Cerebellar cortex (tissue), 1 donor: ENCODE data around the gene CTDP1.
"Not testable (repeated sequence)": the region's sequence is repeated elsewhere in the genome, so short reads cannot be mapped to it uniquely, and the experiment has no call there.

Experiments
- DNase-seq: peaks from one replicate; pipeline ENCODE4 v3.0.0-alpha.2; 2015; ENCODE audit warnings: low spot score

CTDP1 gene

GRCh38 chr18:79726721-79727120, 47.1 kb downstream of the CTDP1 start:
- DNase-seq = no peak

DNA sequence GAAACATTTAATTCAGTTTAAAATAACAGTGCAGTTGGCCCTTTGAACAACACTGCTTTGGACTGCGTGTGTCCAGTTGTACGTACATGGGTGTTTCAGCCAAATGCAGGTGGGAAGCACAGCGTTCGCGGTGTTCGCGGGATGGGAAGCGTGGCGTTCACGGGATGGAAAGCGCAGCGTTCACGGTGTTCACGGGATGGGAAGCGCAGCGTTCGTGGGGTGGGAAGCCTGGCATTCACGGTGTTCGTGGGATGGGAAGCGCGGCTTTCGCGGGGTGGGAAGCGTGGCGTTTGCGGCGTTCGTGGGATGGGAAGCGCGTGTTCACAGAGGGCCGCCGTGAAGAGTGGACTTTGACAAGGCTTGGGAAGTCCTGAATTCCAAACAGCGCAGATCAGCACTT, 47.6 kb downstream of the CTDP1 start:
- no peak for DNase-seq

DNA sequence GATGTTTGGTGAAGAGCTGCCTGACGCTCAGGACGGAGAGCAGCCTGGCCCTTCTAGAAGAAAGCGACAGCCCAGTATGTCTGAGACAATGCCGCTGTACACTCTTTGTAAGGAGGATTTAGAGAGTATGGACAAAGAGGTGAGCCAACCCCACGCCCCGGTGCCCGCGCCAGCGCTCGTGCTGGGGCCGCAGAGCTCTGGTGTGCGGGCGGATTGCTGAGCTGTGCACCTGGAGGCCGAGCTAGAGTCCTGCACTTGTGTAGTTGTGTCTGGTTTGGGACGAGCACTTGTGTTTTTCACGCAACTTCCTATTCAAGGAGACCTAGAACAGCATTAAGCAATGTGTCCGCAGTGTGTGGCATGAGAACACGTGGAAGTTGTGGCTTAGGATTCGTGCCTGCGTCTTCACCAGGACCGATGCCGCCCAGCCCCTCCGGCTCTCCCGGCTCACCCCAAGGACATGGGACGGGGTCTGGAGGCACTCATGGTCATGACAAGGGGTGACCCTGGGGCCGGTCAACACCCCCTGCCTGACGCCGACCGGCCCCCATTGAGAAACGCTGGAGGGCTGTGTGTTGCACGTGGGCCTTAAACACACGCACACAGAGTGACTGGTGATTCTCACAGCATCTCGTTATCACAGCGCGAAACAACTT, 49.5 kb downstream of the CTDP1 start:
- DNase-seq = no peak

DNA sequence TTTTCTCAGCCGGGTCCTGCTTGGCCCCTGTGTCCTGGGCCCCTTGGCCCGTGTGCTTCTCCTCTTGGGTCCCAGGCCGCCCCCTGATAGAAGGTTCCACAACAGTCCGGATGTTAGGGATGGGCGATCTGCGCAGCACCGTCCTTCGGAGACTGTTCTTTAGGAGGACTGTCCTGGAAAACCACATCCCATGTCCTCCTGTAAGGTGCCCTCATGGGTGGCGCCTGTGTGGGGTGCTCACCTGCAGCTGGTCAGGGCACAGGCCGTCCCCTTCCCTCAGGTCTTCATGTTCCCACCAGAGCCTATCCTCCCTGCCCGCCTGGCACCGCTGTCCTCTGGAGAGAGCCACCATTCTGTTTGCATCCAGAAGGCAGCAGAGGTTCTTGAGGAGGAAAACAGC, 50.0 kb downstream of the CTDP1 start:
- DNase-seq = no peak

- DNase-seq = no peak
These were observed 51.2 kb downstream of the CTDP1 start for GRCh38 chr18:79730804-79731203.

GRCh38 chr18:79731881-79732720, 52.5 kb downstream of the CTDP1 start:
- not testable (repeated sequence) for DNase-seq

DNA sequence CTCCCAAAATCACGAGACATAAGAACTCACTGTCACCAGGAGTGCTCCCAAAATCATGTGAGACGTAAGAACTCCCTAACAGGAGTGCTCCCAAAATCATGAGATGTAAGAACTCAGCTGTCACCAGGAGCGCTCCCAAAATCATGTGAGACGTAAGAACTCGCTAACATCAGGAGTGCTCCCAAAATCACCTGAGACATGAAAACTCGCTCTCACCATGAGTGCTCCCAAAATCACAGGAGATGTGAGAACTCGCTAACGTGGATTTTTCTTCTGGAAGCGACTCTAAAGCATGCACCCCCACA, 53.1 kb downstream of the CTDP1 start:
- DNase-seq = no peak

DNA sequence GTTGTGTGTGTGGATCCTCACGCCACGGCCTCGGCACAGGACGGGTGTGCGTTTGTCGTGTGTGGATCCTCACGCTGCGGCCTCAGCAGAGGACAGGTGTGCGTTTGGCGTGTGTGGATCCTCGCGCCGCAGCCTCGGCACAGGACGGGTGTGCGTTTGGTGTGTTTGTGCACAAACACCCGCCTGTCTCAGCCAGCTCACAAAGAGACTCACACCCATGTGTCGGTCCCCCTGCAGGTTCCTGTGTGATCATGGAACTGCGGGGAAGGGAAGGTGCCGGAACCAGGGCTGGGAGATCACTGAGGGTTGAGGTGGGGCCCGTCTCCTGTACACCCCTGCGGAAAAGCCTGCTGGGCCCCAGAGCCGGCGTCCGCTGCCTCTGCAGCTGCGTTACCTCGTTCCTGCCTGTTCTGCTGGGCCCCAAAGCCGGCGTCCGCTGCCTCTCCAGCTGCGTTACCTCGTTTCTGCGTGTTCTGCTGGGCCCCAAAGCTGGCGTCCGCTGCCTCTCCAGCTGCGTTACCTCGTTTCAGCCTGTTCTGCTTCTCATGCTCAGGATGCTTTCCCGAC, 53.6 kb downstream of the CTDP1 start:
- DNase-seq = no peak

GRCh38 chr18:79733986-79734770, 54.6 kb downstream of the CTDP1 start:
- DNase-seq = no peak

GRCh38 chr18:79735071-79735980, 55.7 kb downstream of the CTDP1 start:
- DNase-seq = no peak

DNA sequence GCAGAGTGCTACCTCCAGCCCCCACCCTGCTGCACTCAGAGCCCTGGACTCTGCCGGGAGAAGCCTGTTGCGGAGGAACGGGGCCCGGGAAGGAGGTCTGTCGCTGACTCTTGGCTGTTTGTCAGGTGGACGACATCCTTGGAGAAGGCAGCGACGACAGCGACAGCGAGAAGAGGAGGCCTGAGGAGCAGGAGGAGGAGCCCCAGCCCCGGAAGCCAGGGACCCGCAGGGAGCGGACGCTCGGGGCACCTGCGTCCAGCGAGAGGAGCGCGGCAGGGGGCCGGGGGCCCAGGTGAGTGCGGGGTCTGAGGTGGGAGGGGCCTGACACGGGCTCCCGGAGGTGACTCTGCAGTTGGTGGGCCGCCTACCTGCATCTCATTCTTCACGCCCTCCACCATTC, 56.6 kb downstream of the CTDP1 start:
- DNase-seq = no peak

GRCh38 chr18:79736846-79737245, 57.2 kb downstream of the CTDP1 start:
- no peak for DNase-seq

DNA sequence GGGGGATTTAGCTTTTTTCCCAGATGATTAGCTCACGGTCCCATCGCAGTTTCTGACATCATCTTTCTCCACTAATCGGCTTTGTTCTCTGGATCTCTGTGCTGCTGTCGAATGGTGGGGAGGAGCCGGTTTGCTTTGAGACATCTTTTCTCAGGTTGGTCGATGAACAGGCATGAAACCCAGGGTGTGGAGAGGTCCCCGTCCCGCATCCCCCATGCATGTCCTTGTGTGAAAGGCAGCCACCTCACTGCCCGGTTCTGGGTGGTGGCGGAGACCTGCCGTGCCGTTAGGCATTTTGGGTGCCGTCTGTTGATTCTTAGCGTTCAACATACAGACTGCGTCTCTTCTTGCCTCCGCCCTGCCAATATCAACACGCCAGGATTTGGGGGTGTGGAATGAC, 57.8 kb downstream of the CTDP1 start:
- DNase-seq = no peak

DNA sequence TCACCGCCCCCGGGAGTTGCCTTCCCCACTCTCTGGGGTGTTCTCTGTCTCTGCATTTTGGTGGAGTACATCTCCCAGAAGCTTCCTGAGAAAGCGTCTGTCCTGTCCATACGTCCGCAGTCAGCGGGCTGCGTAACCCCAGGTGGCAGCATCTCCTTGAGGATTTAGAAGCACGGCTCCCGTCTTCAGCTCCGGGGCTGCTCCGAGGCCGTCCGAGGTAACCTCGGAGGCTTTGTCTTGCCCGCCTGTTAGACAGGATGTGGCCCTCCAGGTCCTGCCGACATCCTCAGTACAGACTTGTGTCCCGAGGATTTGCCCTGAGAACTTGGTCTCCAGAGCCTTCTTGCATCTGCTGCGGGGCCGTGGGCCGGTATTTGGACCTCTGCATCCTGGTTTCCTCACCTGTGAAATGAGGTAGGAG, 58.4 kb downstream of the CTDP1 start:
- DNase-seq = no peak

GRCh38 chr18:79738581-79739439, 59.2 kb downstream of the CTDP1 start:
- no peak for DNase-seq

DNA sequence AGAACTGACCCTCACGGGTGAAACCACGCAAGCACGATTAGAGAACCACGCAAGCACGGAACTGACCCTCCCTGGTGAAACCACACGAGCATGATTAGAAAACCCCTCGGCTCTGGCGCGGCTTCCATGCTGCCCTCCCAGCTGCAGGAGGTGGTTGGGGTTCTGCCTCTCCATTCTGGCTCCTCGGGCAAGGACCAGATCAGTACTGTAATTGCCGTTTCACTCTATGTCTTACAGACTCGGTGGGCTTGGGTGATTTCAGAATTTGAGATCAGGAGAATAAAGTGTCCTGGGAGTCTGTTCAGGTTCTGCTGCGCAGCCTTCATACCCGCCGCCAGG, 59.8 kb downstream of the CTDP1 start:
- DNase-seq = no peak

DNA sequence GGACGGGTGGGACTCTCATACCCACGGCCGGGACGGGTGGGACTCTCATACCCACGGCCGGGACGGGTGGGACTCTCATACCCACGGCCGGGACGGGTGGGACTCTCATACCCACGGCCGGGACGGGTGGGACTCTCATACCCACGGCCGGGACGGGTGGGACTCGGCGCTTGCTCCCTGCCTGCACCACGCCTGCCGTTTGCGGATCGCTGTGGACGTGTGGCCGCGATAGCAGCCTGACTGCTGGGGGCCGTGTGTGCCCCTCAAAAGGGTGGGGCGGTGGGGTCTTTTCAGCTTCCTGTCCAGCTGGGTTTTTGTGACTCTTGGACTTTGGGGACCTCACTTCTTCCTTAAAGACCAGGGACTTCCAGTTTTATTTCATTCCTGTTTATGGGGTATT, 60.4 kb downstream of the CTDP1 start:
- DNase-seq = not testable (repeated sequence)

GRCh38 chr18:79740521-79741361, 61.1 kb downstream of the CTDP1 start:
- no peak for DNase-seq

- DNase-seq = no peak
These were observed 61.7 kb downstream of the CTDP1 start for GRCh38 chr18:79741362-79741700.

- DNase-seq = no peak
These were observed 62.5 kb downstream of the CTDP1 start for GRCh38 chr18:79742076-79742475.
